ENCODE measurements around the gene SPECC1. TPM values are rescaled to one million over a fixed set of nuclear protein-coding genes. Genes with fewer than 3 reads are reported as not detected.

SPECC1 gene
- polyA plus RNA-seq, 1 experiment = 13.0 TPM

DNA sequence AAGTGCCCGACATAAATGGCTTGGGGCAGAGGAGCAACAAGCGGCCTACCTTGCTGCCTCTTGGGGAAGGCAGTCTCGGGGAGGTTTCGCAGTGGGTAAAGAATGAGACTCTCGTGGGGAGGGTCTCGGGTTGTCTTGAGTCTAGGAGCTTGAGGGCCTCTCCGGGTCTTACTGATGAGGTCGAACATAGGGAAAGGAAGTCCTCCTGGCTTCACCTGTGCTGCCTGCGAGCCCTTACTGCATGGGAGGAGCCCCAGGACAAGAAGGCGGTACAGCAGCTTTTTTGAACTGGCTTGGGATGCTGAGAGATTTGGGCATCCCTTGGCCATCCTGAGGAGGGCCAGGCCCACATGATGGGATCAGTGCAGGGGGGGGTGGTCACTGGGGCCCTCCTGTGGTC lies 71.4 kb downstream of the SPECC1 start:
- TF ChIP-seq, protein P1, sequence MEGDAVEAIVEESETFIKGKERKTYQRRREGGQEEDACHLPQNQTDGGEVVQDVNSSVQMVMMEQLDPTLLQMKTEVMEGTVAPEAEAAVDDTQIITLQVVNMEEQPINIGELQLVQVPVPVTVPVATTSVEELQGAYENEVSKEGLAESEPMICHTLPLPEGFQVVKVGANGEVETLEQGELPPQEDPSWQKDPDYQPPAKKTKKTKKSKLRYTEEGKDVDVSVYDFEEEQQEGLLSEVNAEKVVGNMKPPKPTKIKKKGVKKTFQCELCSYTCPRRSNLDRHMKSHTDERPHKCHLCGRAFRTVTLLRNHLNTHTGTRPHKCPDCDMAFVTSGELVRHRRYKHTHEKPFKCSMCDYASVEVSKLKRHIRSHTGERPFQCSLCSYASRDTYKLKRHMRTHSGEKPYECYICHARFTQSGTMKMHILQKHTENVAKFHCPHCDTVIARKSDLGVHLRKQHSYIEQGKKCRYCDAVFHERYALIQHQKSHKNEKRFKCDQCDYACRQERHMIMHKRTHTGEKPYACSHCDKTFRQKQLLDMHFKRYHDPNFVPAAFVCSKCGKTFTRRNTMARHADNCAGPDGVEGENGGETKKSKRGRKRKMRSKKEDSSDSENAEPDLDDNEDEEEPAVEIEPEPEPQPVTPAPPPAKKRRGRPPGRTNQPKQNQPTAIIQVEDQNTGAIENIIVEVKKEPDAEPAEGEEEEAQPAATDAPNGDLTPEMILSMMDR (IDR thresholded peaks at IDR 0.05; ENCODE audit: insufficient read depth, low read depth, low read length) = no peak
- CTCF ChIA-PET = no interaction called here
- DNase-seq (ENCODE audit: low read depth) = no peak
- Histone ChIP-seq H3K36me3 (ENCODE audit: control insufficient read depth, insufficient read depth, low read length) (no peaks in the 10 kb centered on the region), H3K4me3 (ENCODE audit: low read depth, low read length) (no peak overlapping the region), H3K27me3 (ENCODE audit: control insufficient read depth, insufficient read depth, low read length) (peaks cover 4% of the 10 kb centered on the region; the same call in 1 of the 2 replicates)
- POLR2A ChIA-PET = no interaction called here

DNA sequence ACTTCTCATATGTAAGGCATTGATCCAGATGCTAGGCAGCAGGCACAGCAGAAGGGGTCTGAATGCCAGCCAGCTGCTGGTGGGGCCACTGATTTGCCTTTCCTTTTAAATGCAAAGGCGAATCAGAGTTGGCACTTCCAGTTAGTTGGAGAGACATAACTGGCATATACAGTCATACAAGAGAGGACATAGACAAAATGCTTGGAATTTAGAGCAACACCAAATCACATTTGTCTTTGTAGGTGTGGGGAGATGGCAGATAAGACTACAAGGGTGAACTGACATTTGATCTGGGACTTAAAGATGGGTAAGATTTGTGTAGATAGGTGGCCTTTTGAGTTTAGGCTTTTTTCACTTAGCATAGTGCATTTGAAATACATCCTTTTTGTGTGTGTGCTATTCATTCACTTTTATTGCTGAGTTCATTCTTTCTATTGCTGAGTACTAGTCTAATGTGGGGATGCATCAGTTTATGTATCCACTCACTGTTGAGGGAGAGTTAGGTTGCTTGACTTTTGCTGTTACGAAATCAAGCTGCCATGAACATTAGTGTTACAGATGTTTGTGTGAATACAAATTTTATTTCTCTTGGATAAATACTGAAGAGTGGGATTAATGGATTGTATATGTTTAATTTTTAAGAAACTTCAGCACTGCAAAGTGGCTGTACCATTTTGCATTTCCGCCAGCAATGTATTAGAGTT lies 74.1 kb downstream of the SPECC1 start:
- DNase-seq (ENCODE audit: low read depth) = no peak
- Histone ChIP-seq H3K27me3 (ENCODE audit: control insufficient read depth, insufficient read depth, low read length) (peaks cover 6% of the 10 kb centered on the region), H3K4me3 (ENCODE audit: low read depth, low read length) (no peak overlapping the region), H3K36me3 (ENCODE audit: control insufficient read depth, insufficient read depth, low read length) (no peaks in the 10 kb centered on the region)
- POLR2A ChIA-PET = no interaction called here
- CTCF ChIA-PET = no interaction called here
- TF ChIP-seq, protein P1 (IDR thresholded peaks at IDR 0.05; ENCODE audit: insufficient read depth, low read depth, low read length) = no peak

DNA sequence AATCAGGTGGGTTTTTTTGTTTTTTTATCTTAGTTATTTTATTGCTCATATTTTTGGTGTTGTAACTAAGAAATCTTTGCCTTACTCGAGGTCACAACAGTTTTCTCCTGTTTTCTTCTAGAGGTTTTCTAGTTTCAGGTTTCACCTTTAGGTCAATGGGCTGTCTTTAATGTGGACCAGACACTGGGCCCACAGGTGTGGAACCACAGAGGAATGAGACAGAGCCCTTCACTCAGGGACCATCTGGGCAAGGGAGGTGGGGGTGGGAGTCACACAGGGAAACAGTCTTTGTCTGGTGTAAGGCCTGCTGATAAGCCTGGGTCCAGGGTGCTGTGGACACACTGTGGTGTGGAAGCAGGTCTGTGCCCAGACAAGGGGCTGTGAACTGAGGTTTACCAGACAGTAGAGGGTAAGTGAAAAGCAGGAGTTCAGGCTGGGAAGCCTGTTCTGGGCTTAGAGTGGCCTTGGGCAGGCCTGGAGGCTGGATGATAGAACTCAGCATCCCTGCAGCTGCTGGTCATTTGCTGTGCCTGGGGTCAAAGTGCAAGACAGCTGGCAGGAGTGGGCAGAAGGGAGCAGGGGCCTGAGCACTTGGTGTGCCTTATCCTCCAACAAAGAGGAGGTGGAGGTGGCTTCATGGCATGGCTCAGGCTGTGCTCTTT lies 75.6 kb downstream of the SPECC1 start:
- POLR2A ChIA-PET = no interaction called here
- TF ChIP-seq, protein P1 (IDR thresholded peaks at IDR 0.05; ENCODE audit: insufficient read depth, low read depth, low read length) = no peak
- DNase-seq (ENCODE audit: low read depth) = no peak
- Histone ChIP-seq H3K27me3 (ENCODE audit: control insufficient read depth, insufficient read depth, low read length) (peaks cover 6% of the 10 kb centered on the region), H3K4me3 (ENCODE audit: low read depth, low read length) (no peak overlapping the region), H3K36me3 (ENCODE audit: control insufficient read depth, insufficient read depth, low read length) (no peaks in the 10 kb centered on the region)
- CTCF ChIA-PET = no interaction called here

DNA sequence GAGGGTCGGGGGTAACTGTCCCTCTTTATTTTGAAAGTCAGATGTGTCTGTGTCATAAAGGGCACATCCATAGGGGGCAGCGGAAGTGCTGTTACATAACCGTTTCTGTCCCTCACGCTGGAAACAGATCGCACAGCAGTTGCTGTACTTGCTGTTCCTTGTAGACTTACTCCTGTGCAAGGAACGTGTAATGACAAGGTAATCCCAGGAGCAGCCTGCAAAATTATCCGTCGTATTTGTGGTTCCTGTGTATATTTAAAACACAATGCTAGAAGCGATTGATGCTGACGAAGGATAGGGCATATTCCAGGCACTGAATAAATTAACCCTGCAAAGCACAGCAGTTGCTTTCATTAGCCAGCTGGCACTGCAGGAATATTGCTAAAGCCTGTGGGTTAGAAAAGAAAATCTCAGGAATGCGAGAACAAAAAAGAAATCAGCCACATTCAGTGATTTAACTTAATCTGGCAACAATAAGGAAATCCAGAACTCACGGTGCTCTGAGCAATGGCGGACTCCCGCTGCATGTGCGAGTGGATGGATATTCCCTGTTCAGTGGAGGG lies 76.2 kb downstream of the SPECC1 start:
- TF ChIP-seq, protein P1 (IDR thresholded peaks at IDR 0.05; ENCODE audit: insufficient read depth, low read depth, low read length) = no peak
- H3K36me3 ChIP-seq (ENCODE audit: control insufficient read depth, insufficient read depth, low read length) = no peaks in the 10 kb centered on the region
- ChIA-PET POLR2A (no interaction called here), CTCF (interaction anchor here (0.6 kb wide), 1 partner anchor 75 kb away, joined by 3 read pairs; no protein-coding TSS in a partner anchor)
- no peak overlapping the region for H3K4me3 ChIP-seq (ENCODE audit: low read depth, low read length)
- peaks cover 6% of the 10 kb centered on the region for H3K27me3 ChIP-seq (ENCODE audit: control insufficient read depth, insufficient read depth, low read length)
- no peak for DNase-seq (ENCODE audit: low read depth)

GRCh38 chr17:20086416-20087076 lies 77.4 kb downstream of the SPECC1 start:
- H3K4me3 ChIP-seq (ENCODE audit: low read depth, low read length) = no peak overlapping the region
- POLR2A ChIA-PET = no interaction called here
- no peaks in the 10 kb centered on the region for H3K36me3 ChIP-seq (ENCODE audit: control insufficient read depth, insufficient read depth, low read length)
- H3K27me3 ChIP-seq (ENCODE audit: control insufficient read depth, insufficient read depth, low read length) = peaks cover 6% of the 10 kb centered on the region
- TF ChIP-seq, protein P1 (IDR thresholded peaks at IDR 0.05; ENCODE audit: insufficient read depth, low read depth, low read length) = no peak
- DNase-seq (ENCODE audit: low read depth) = no peak
- CTCF ChIA-PET = no interaction called here
